ENCODE results near the gene DNA2.
"Not testable (repeated sequence)": the region's sequence is repeated elsewhere in the genome, so short reads cannot be mapped to it uniquely, and the experiment has no call there.

Gene DNA2, protein sequence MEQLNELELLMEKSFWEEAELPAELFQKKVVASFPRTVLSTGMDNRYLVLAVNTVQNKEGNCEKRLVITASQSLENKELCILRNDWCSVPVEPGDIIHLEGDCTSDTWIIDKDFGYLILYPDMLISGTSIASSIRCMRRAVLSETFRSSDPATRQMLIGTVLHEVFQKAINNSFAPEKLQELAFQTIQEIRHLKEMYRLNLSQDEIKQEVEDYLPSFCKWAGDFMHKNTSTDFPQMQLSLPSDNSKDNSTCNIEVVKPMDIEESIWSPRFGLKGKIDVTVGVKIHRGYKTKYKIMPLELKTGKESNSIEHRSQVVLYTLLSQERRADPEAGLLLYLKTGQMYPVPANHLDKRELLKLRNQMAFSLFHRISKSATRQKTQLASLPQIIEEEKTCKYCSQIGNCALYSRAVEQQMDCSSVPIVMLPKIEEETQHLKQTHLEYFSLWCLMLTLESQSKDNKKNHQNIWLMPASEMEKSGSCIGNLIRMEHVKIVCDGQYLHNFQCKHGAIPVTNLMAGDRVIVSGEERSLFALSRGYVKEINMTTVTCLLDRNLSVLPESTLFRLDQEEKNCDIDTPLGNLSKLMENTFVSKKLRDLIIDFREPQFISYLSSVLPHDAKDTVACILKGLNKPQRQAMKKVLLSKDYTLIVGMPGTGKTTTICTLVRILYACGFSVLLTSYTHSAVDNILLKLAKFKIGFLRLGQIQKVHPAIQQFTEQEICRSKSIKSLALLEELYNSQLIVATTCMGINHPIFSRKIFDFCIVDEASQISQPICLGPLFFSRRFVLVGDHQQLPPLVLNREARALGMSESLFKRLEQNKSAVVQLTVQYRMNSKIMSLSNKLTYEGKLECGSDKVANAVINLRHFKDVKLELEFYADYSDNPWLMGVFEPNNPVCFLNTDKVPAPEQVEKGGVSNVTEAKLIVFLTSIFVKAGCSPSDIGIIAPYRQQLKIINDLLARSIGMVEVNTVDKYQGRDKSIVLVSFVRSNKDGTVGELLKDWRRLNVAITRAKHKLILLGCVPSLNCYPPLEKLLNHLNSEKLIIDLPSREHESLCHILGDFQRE

GRCh38 chr10:68471586-68472408 lies at the start of gene DNA2:
Gene DNA2, minus strand, starts transcription at chr10:68471973. Its CDS starts 109 bp downstream, at chr10:68471864.
- FAIRE-seq: peak; percentile 51

DNA sequence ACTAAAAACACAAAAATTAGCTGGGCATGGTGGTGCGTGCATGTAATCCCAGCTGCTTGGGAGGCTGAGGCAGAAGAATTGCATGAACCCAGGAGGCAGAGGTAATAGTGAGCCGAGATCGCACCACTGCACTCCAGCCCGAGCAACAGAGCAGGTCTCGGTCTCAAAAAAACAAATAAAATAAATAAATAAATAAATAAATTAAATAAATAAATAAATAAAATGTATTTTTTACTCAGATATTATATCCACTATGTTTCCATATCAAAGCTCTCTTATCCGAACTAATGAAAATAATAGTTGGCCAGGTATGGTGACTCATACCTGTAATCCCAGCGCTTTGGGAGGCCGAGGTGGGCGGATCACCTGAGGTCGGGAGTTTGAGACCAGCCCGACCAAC lies 46.8 kb upstream of the DNA2 start:
- FAIRE-seq: not testable (repeated sequence)

- no peak for FAIRE-seq
Observed at GRCh38 chr10:68517188-68517587, 45.4 kb upstream of the DNA2 start.

- FAIRE-seq: no peak
Observed at GRCh38 chr10:68516766-68517165, 45.0 kb upstream of the DNA2 start.

DNA sequence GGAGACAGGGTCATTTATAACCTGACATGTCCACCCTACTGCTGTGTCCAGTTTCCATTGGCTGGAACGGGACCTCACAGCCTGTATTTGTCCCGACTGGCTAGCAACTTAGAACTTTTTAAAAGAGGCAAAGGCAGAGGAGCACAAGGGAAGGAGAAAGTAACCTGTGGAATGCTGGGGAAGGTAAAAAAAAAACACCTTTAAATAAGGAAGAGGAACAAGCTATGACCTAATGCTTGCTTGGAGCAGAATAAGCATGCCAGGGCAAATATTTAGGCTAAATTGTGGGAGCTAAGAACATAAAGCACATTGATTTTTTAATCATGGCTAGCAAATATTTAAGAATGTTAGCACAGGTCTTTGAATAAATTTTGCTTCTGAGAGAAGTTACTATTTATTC lies 44.4 kb upstream of the DNA2 start:
- FAIRE-seq: not testable (repeated sequence)

GRCh38 chr10:68508090-68508489 lies 36.3 kb upstream of the DNA2 start:
- FAIRE-seq: no peak

GRCh38 chr10:68506411-68506810 lies 34.6 kb upstream of the DNA2 start:
- FAIRE-seq: no peak

DNA sequence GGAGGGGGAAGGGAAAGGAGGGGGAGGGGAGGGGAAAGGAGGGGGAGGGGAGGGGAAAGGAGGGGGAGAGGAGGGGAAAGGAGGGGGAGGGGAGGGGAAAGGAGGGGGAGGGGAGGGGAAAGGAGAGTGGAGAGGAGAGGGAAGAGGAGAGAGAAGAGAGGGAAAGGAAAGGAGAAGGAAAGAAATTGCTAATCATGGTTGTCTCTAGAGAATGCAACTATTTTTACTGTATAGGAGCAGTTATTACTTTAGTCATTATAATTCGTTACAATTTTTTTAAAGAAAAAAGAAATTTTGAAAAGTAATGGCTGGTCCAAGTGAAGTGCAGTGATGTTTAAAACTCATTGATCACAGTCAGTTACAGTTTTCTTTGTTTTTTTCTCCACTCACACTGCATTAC lies 31.1 kb upstream of the DNA2 start:
- no peak for FAIRE-seq

DNA sequence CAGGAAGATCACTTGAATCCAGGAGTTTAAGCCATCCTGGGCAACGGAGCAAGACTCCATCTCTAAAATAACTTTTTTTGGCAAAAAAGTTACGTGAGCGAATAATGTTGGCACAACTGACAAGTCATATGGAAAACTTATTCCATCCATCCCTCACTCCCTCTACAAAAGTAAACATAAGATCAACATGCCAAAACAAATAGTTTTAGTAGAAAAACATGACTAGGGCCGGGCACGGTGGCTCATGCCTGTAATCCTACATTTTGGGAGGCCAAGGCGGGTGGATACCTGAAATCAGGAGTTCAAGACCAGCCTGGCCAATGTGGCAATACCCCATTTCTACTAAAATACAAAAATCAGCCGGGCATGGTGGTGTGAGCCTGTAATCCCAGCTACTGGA lies 29.9 kb upstream of the DNA2 start:
- no peak for FAIRE-seq

DNA sequence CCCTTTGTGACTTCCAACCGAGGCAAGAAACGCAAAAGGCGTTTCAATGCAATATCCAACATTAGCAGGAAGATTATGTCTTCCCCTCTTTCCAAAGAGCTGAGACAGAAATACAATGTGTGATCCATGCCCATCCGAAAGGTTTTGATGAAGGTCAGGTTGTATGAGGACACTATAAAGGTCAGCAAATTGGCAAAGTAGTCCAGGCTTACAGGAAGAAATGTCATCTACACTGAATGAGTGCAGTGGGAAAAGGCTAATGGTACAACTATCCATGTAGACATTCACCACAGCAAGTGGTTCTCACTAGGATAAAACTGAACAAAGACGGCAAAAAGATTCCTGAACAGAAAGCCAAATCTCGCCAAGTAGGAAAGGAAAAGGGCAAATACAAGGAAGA lies 27.8 kb upstream of the DNA2 start:
- no peak for FAIRE-seq

DNA sequence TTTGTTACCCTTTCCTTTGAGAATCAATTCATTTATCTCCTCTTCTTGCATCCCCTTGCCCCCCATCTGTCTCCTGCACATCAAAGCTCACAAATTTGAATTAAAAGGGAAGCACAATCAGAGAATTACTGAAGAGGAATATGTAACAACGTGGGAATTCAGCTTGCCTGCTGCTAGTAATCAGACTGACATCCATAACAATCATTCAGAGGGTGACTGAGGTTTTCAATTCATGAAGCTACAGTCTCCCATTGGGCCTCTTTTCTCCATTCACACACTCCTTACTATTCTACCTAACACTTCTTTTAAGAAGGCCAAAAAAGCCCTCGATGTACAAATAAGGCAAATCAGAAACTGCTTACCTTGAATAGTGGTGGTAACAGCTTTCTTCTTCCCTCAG lies 24.3 kb upstream of the DNA2 start:
- no peak for FAIRE-seq

GRCh38 chr10:68492118-68492517 lies 20.3 kb upstream of the DNA2 start:
- FAIRE-seq: no peak

DNA sequence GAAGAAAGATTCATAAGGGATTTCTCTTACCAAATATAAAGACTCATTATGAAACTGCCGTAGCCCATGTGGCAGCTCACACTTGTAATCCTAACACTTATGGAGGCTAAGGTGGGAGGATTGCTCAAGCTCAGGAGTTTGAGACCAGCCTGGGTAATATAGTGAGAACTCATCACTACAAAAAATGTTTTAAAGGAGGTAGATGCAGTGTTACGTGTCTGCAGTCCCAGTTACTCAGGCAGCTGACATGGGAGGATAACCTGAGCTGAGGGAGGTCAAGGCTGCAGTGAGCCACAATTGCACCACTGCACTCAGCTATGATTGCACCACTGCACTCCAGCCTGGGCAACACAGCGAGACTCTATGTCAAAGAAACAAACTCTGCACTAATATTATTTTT lies 18.1 kb upstream of the DNA2 start:
- FAIRE-seq: no peak

- FAIRE-seq: no peak
Observed at GRCh38 chr10:68474021-68474420, 2.2 kb upstream of the DNA2 start.

GRCh38 chr10:68471063-68471585 lies 649 bp downstream of the DNA2 start:
- FAIRE-seq: no peak

DNA sequence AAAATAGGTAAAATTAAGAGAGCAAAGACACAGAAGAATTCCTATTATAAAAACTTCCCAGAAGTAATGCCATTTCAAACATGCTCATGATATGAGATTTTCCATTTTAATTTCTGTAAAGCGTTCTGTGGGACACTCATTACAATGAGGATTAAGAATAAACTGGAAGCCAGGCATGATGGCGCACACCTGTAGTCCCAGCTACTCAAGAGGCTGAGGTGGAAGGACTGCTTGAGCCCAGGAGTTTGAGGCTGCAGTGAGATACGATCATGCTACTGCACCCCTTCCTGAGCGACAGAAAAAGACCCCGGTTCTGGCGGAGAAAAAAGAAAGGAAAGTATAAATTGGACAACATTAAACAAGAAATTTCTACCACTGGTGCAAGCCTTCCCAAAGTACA lies 1.5 kb downstream of the DNA2 start:
- no peak for FAIRE-seq

DNA sequence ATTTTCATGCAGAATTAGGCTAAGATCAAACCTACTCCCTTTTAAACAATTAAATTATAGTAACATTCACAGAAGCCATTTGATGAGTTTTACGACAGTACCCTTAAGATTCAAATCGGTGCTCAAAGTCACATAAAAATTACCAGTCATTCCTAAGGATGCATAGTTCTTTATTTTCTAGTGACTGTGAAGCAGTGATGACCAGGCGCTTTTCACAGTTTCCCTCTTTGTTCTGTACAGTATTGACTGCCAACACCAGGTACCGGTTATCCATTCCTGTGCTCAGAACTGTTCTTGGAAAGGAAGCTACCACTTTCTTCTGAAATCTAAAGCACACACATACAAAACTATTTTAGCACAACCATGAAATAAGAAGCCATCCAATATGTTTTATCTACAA lies 1.9 kb downstream of the DNA2 start:
- no peak for FAIRE-seq

- not testable (repeated sequence) for FAIRE-seq
Observed at GRCh38 chr10:68464729-68465128, 7.0 kb downstream of the DNA2 start.

- FAIRE-seq: no peak
Observed at GRCh38 chr10:68463365-68464093, 8.2 kb downstream of the DNA2 start.

DNA sequence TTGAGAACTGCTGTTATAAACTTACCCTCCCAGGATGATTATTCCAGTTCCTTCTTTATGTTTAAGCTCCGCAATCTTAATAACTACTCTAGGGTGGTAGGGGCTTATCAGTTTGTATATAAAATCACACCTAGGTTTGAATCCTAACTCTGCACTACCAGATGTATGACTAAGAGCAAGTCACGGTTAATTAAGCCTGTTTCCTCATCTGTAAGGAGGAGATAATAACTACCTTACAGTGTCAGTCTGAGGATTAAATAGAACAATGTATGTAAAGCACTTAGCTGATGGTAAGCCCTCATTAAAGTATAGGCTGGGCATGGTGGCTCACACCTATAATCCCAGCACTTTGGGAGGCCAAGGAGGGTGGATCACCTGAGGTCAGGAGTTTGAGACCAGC lies 9.2 kb downstream of the DNA2 start:
- no peak for FAIRE-seq

- no peak for FAIRE-seq
Observed at GRCh38 chr10:68461032-68461431, 10.7 kb downstream of the DNA2 start.

- not testable (repeated sequence) for FAIRE-seq
Observed at GRCh38 chr10:68449698-68450097, 22.1 kb downstream of the DNA2 start.
